Choroid plexus epithelial cell (primary cell): ENCODE results near the gene CORIN.
A peak's percentile ranks its signal among the peaks of the same experiment; 100 is the strongest.

Experiments used
- DNase-seq: peaks from one replicate; pipeline ENCODE4 v3.0.0-alpha.2; 2010; ENCODE audit warnings: low read depth
- H3K4me3 ChIP-seq: 2 replicates; pipeline ENCODE4 v1.5.1; 2011; ENCODE audit warnings: low read depth, mild to moderate bottlenecking, control low read depth, low read length, moderate library complexity
- TF ChIP-seq, protein P1 (sequence below): conservative IDR thresholded peaks from 2 replicates; pipeline ENCODE4 v1.5.1; 2011; ENCODE audit warnings: low read depth, mild to moderate bottlenecking, control low read depth, inconsistent platforms, low read length, moderate library complexity

Gene CORIN

DNA sequence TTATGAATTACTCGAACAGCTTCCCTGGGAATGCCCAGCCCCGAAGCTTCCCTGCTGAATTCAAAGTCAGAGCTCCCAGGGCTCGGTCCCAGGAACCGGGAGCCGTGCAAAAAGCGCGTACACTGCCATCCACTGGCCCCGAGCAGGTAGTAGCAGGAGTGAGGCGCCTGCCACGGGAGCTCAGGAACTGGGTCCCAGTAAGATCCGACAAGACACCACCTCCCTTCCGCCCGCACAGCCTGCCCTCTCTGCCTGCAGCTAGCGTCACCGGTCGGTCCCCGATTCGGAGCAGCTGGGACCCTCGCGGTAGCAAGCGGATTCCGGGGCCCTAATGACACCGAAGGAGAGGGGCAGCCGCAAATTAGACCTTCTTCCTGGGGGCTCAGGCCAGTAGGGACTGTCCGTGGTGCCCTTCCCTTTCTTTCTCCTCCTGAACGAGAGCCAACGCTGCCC is 1.2 kb downstream of the CORIN start:
- TF ChIP-seq, protein P1, sequence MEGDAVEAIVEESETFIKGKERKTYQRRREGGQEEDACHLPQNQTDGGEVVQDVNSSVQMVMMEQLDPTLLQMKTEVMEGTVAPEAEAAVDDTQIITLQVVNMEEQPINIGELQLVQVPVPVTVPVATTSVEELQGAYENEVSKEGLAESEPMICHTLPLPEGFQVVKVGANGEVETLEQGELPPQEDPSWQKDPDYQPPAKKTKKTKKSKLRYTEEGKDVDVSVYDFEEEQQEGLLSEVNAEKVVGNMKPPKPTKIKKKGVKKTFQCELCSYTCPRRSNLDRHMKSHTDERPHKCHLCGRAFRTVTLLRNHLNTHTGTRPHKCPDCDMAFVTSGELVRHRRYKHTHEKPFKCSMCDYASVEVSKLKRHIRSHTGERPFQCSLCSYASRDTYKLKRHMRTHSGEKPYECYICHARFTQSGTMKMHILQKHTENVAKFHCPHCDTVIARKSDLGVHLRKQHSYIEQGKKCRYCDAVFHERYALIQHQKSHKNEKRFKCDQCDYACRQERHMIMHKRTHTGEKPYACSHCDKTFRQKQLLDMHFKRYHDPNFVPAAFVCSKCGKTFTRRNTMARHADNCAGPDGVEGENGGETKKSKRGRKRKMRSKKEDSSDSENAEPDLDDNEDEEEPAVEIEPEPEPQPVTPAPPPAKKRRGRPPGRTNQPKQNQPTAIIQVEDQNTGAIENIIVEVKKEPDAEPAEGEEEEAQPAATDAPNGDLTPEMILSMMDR = peak; percentile 87
- DNase-seq = peak; percentile 90

DNA sequence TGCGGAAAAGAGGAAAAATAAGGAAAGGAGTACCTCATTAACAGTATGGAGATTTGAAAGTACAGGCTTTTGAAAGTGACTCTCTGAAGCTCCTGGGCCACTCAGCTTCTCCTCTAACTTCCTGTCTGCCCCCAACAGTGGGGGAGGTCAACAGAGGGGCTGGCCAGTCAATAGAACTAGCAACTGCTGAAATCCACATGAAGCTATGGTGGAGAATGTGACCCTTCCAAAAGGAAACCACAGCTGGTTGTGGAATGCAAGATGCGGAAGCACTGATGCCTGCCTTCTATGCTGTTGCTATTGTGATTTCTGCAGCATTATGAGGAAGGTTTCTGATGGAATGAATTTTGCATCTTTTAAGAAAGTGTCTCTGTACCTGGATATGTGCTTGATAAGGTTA is 2.4 kb downstream of the CORIN start:
- peak overlapping the region; percentile 9 for H3K4me3 ChIP-seq
- TF ChIP-seq, protein P1 = no peak
- DNase-seq = peak; percentile 79

More for the DNA sequence above, 1.2 kb downstream of the CORIN start:
- peak overlapping the region; percentile 67 for H3K4me3 ChIP-seq

GRCh38 chr4:47831026-47831679 is 6.7 kb downstream of the CORIN start:
- TF ChIP-seq, protein P1 = no peak
- DNase-seq = no peak
- H3K4me3 ChIP-seq = no peak overlapping the region

DNA sequence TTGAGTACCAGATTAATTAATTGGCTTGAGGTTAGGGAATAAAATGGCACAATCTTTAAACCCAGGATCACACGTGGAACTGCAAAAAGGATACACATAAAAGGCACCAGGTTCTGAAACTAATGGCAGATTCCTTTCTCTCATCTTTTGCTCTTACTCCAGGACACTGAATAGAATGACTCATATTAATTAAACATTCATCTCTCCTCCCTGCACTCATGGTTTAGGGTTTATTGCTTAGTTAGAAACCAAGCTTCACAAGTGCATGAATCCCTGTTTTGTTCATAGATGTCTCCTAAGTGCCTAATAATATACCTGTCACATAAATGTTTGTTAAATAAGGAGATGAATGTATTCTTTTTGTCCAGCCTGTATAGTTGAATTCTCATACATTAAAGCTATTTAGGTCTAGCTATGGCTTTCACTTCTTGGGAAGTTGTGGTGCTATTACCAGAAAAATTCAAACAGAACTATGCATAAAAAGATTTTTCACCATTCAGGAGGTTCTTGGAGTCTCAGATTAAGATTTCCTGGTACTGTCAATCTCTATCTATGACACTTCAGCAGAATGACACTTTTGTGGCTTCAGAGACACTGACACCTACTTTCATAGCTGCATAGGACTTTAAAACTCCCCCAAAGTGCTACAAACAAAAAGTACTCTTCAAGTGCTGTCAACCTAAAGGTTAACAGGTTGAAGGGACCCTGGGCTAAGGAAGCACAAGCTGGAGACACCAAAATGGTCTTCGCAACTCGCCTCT is 7.4 kb downstream of the CORIN start:
- TF ChIP-seq, protein P1 = no peak
- no peak for DNase-seq
- H3K4me3 ChIP-seq = no peak overlapping the region

- no peak overlapping the region for H3K4me3 ChIP-seq
- no peak for DNase-seq
- TF ChIP-seq, protein P1 = no peak
Measured at GRCh38 chr4:47829438-47829837, 8.4 kb downstream of the CORIN start.

GRCh38 chr4:47827343-47828047 is 10.4 kb downstream of the CORIN start:
- no peak overlapping the region for H3K4me3 ChIP-seq
- TF ChIP-seq, protein P1 = no peak

More at GRCh38 chr4:47827343-47828047, 10.4 kb downstream of the CORIN start:
- DNase-seq = no peak
